ENCODE measurements around the gene ADAM11.

DNA sequence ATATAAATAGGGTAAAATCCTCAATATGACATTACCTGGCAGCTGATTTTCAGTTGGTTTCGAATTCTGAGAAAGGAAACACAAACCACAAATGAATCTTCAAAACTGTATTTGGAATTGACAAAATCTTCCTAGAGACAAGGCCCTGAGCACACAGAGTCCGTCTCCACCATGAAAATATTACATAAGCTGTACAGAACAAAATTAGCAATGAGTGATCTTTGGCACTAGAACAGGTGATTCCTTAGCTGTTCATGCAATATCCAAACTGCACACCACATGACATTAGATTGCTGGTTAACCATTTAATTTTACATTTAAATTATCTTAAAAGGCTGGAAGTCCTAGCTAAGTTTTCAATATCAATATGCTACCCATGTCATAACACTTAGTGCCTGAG lies 39.6 kb downstream of the ADAM11 start:
- TF ChIP-seq, protein P1, sequence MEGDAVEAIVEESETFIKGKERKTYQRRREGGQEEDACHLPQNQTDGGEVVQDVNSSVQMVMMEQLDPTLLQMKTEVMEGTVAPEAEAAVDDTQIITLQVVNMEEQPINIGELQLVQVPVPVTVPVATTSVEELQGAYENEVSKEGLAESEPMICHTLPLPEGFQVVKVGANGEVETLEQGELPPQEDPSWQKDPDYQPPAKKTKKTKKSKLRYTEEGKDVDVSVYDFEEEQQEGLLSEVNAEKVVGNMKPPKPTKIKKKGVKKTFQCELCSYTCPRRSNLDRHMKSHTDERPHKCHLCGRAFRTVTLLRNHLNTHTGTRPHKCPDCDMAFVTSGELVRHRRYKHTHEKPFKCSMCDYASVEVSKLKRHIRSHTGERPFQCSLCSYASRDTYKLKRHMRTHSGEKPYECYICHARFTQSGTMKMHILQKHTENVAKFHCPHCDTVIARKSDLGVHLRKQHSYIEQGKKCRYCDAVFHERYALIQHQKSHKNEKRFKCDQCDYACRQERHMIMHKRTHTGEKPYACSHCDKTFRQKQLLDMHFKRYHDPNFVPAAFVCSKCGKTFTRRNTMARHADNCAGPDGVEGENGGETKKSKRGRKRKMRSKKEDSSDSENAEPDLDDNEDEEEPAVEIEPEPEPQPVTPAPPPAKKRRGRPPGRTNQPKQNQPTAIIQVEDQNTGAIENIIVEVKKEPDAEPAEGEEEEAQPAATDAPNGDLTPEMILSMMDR (conservative IDR thresholded peaks at IDR 0.05; ENCODE audit: low read depth, low read length) = no peak
- TF ChIP-seq RFX5 (IDR thresholded peaks at IDR 0.05; ENCODE audit: low read depth, low read length) (no peak), CEBPB (IDR thresholded peaks at IDR 0.05; ENCODE audit: low read depth, low read length) (no peak), BHLHE40 (IDR thresholded peaks at IDR 0.05; ENCODE audit: low read depth, low read length) (no peak), POLR2A (IDR thresholded peaks at IDR 0.05; ENCODE audit: low read depth, low read length) (no peak), MAZ (IDR thresholded peaks at IDR 0.05; ENCODE audit: borderline replicate concordance, low read depth, low read length) (no peak), ELK1 (IDR thresholded peaks at IDR 0.05; ENCODE audit: borderline replicate concordance, low read depth, low read length) (no peak), FOS (IDR thresholded peaks at IDR 0.05; ENCODE audit: low read depth, low read length) (no peak), CHD1 (IDR thresholded peaks at IDR 0.05; ENCODE audit: low read depth, low read length) (no peak), RCOR1 (IDR thresholded peaks at IDR 0.05; ENCODE audit: insufficient replicate concordance, low read length) (no peak)

All from IMR-90 (cell line).